PC-9 (cell line): Measurements from ENCODE around the gene SFI1. TPM values are rescaled to one million over a fixed set of nuclear protein-coding genes. Genes with fewer than 3 reads are reported as not detected.

Experiments
- BruUV-seq: library from RNA; stranded (reverse); fragments of 400-500 nt; replicated peaks from 2 replicates; lab custom pipeline; 2021; lab: Mats Ljungman, UMichigan
- CTCF ChIA-PET: fragments of 300-600 bp; sonication (Branson Sonifier 250); formaldehyde crosslinking; loops from one replicate; lab custom pipeline; 2022; ENCODE audit warnings: antibody characterized with exemption; lab: Charles Lee
- POLR2A ChIA-PET: fragments of 300-600 bp; sonication (Branson Sonifier 250); formaldehyde crosslinking; loops from one replicate; lab custom pipeline; 2022; ENCODE audit warnings: antibody characterized with exemption; ENCODE audit not compliant: unreplicated experiment; lab: Charles Lee
- DNase-seq, 2 experiments: peaks; one replicate each; pipeline versions ENCODE4 v3.0.0 to v3.0.0-alpha.2; 2015 to 2022; ENCODE audit warnings: mixed read lengths in 1 of 2
- H2AFZ ChIP-seq: fragments of 200-600 bp; sonication (generic); 2 replicates; pipeline ENCODE4 v1.8.1; 2017; ENCODE audit warnings: antibody characterized with exemption
- H3F3A ChIP-seq: fragments of 200-600 bp; sonication (generic); 2 replicates; pipeline ENCODE4 v1.8.1; 2017; ENCODE audit warnings: antibody characterized with exemption, mild to moderate bottlenecking, low read depth; ENCODE audit not compliant: insufficient read depth
- H3K27ac ChIP-seq: fragments of 200-600 bp; sonication (generic); 2 replicates; pipeline ENCODE4 v1.6.1; 2016; ENCODE audit warnings: mixed run types
- H3K27me3 ChIP-seq: fragments of 200-600 bp; sonication (generic); 2 replicates; pipeline ENCODE4 v1.6.1; 2016; ENCODE audit warnings: low read depth, mixed run types; ENCODE audit not compliant: insufficient read depth
- H3K36me3 ChIP-seq: fragments of 200-600 bp; sonication (generic); 2 replicates; pipeline ENCODE4 v1.6.1; 2016; ENCODE audit warnings: low read depth, mixed run types
- H3K4me1 ChIP-seq: fragments of 200-600 bp; sonication (generic); replicated peaks from 2 replicates; pipeline ENCODE4 v1.6.1; 2016; ENCODE audit warnings: mixed run types; ENCODE audit not compliant: insufficient read depth
- H3K4me2 ChIP-seq: fragments of 200-600 bp; sonication (generic); 2 replicates; pipeline ENCODE4 v1.6.1; 2017; ENCODE audit warnings: mixed run types
- H3K4me3 ChIP-seq: fragments of 200-600 bp; sonication (generic); 2 replicates; pipeline ENCODE4 v1.6.1; 2016; ENCODE audit warnings: mixed run types
- H3K79me2 ChIP-seq: fragments of 200-600 bp; sonication (generic); 2 replicates; pipeline ENCODE4 v1.6.1; 2017; ENCODE audit warnings: low read depth, mixed run types
- H3K9me2 ChIP-seq: fragments of 200-600 bp; sonication (generic); 2 replicates; pipeline ENCODE4 v1.8.1; 2017; ENCODE audit warnings: mild to moderate bottlenecking; ENCODE audit not compliant: insufficient read depth
- H3K9me3 ChIP-seq: fragments of 200-600 bp; sonication (generic); 2 replicates; pipeline ENCODE4 v1.8.1; 2016; ENCODE audit warnings: low read depth; ENCODE audit not compliant: insufficient read depth
- H4K20me1 ChIP-seq: fragments of 200-600 bp; sonication (generic); 2 replicates; pipeline ENCODE4 v1.8.1; 2017; ENCODE audit not compliant: insufficient read depth
- CTCF ChIP-seq: fragments of 200-600 bp; sonication (generic); conservative IDR thresholded peaks from 2 replicates; pipeline ENCODE4 v1.6.1; 2017; ENCODE audit warnings: mixed run types, antibody characterized with exemption, mild to moderate bottlenecking, moderate library complexity
- EZH2 ChIP-seq: fragments of 200-600 bp; sonication (generic); IDR thresholded peaks from 2 replicates; pipeline ENCODE4 v1.8.0; 2017; ENCODE audit warnings: antibody characterized with exemption, low read depth
- intact Hi-C: fragments of 100-400 bp; cut with micrococcal nuclease; formaldehyde crosslinking; loops from one replicate; pipeline ENCODE4 v1.10.0; 2022; ENCODE audit not compliant: unreplicated experiment
- total RNA-seq: library from RNA; stranded (reverse); gene quantifications from 2 replicates; pipeline ENCODE4 v1.2.3, GENCODE V29; 2021

SFI1 gene
- total RNA-seq, 1 experiment from 2014 or later, result 57.9 TPM

GRCh38 chr22:31486951-31487350 is 9.4 kb upstream of the SFI1 start:
- TF ChIP-seq CTCF, result no peak
- no peak for TF ChIP-seq EZH2
- ChIA-PET CTCF (no interaction called here), POLR2A (no interaction called here)
- BruUV-seq, result no TSS peak
- Histone ChIP-seq H3K9me2 (no peaks in the 10 kb centered on the region), H3K9me3 (no peaks in the 10 kb centered on the region), H3K27ac (no peak overlapping the region), H4K20me1 (peaks cover 4% of the 10 kb centered on the region; the same call in 1 of the 2 replicates), H3K79me2 (peaks cover 50% of the 10 kb centered on the region), H3K4me2 (no peak overlapping the region), H3K4me3 (no peak overlapping the region), H3K4me1 (peaks cover 20% of the 10 kb centered on the region), H3K36me3 (0 out of 2 replicates have a peak, but pooled peaks cover 11% of the 10 kb centered on the region), H3F3A (peaks cover 22% of the 10 kb centered on the region), H3K27me3 (no peaks in the 10 kb centered on the region), H2AFZ (no peak overlapping the region)
- DNase-seq, result no peak
- intact Hi-C loops, result loop anchor here (10.0 kb wide), 1 partner anchor 148 kb away; no protein-coding TSS in a partner anchor

- BruUV-seq, result no TSS peak
- H3K27ac ChIP-seq, result no peak overlapping the region
- POLR2A ChIA-PET, result interaction anchor here (0.6 kb wide), 1 partner anchor 29 kb away, joined by 3 read pairs; no protein-coding TSS in a partner anchor
Observed at GRCh38 chr22:31488346-31488883, 7.9 kb upstream of the SFI1 start.

More at GRCh38 chr22:31488346-31488883, 7.9 kb upstream of the SFI1 start:
- Histone ChIP-seq H4K20me1 (no peaks in the 10 kb centered on the region; the same call in 1 of the 2 replicates), H3F3A (peaks cover 29% of the 10 kb centered on the region), H3K79me2 (peaks cover 51% of the 10 kb centered on the region), H3K27me3 (no peaks in the 10 kb centered on the region), H2AFZ (peak overlapping the region; percentile 80), H3K4me3 (peak overlapping the region; percentile 99), H3K9me2 (no peaks in the 10 kb centered on the region), H3K4me2 (peak overlapping the region; percentile 86), H3K9me3 (no peaks in the 10 kb centered on the region), H3K36me3 (0 out of 2 replicates have a peak, but pooled peaks cover 11% of the 10 kb centered on the region), H3K4me1 (peaks cover 20% of the 10 kb centered on the region)
- intact Hi-C loops, result loop anchor here (10.0 kb wide), 1 partner anchor 146 kb away; no protein-coding TSS in a partner anchor
- DNase-seq, result no peak
- CTCF ChIA-PET, result no interaction called here
- TF ChIP-seq EZH2, result no peak
- TF ChIP-seq CTCF, result no peak
